Measurements from ENCODE around the gene KCNK7.

GRCh38 chr11:65633390-65634108, 37.9 kb upstream of the KCNK7 start:
- TF ChIP-seq EZH2 (IDR thresholded peaks at IDR 0.05; ENCODE audit: insufficient read depth, poor library complexity, severe bottlenecking) (no peak), EZH2phosphoT487 (IDR thresholded peaks at IDR 0.05; ENCODE audit: insufficient read depth, low read depth) (no peak)

Measured in GM23248 (cell line).